Stimulated activated CD8-positive, alpha-beta memory T cell treated with anti-CD3 and anti-CD28 coated beads, Interleukin-7, amount 100 ng/mL, for 24 hours (primary cell): ENCODE measurements around the gene FOXN3.

ENCODE experiments used
- DNase-seq: peaks from one replicate; pipeline ENCODE4 v3.0.0-alpha.2; 2020; ENCODE audit warnings: low read depth

The FOXN3 gene

GRCh38 chr14:89249972-89250654 is 166.9 kb downstream of the FOXN3 start:
- DNase-seq: no peak

- DNase-seq: no peak
These were observed 167.9 kb downstream of the FOXN3 start for GRCh38 chr14:89249065-89249695.

- DNase-seq: no peak
These were observed 168.5 kb downstream of the FOXN3 start for GRCh38 chr14:89248411-89249064.

GRCh38 chr14:89247457-89248122 is 169.4 kb downstream of the FOXN3 start:
- no peak for DNase-seq

- DNase-seq: no peak
These were observed 170.7 kb downstream of the FOXN3 start for GRCh38 chr14:89246290-89246689.

GRCh38 chr14:89245802-89246201 is 171.2 kb downstream of the FOXN3 start:
- no peak for DNase-seq

- no peak for DNase-seq
These were observed 172.3 kb downstream of the FOXN3 start for GRCh38 chr14:89244720-89245119.

GRCh38 chr14:89243741-89244140 is 173.3 kb downstream of the FOXN3 start:
- no peak for DNase-seq

- no peak for DNase-seq
These were observed 173.7 kb downstream of the FOXN3 start for GRCh38 chr14:89243286-89243685.

GRCh38 chr14:89242652-89243279 is 174.3 kb downstream of the FOXN3 start:
- no peak for DNase-seq

- DNase-seq: no peak
These were observed 174.9 kb downstream of the FOXN3 start for GRCh38 chr14:89241934-89242651.

- DNase-seq: no peak
These were observed 175.8 kb downstream of the FOXN3 start for GRCh38 chr14:89241257-89241656.

GRCh38 chr14:89240414-89240813 is 176.6 kb downstream of the FOXN3 start:
- DNase-seq: no peak

GRCh38 chr14:89239023-89239422 is 178.0 kb downstream of the FOXN3 start:
- no peak for DNase-seq

- DNase-seq: no peak
These were observed 179.0 kb downstream of the FOXN3 start for GRCh38 chr14:89237921-89238529.

- DNase-seq: no peak
These were observed 180.2 kb downstream of the FOXN3 start for GRCh38 chr14:89236851-89237250.

- DNase-seq: no peak
These were observed 183.8 kb downstream of the FOXN3 start for GRCh38 chr14:89233184-89233583.

GRCh38 chr14:89232265-89233070 is 184.6 kb downstream of the FOXN3 start:
- DNase-seq: no peak

- DNase-seq: no peak
These were observed 185.5 kb downstream of the FOXN3 start for GRCh38 chr14:89231426-89232113.
